ENCODE results near the gene CFAP410. TPM values are rescaled to one million over a fixed set of nuclear protein-coding genes. Genes with fewer than 3 reads are reported as not detected.

Gene CFAP410
- total RNA-seq, 1 donor from 2014 or later: 15.2 TPM

- Mint-ChIP-seq H3K9me3 (no peaks in the 10 kb centered on the region), H3K27me3 (ENCODE audit: low read depth) (no peaks in the 10 kb centered on the region), H3K27ac (no peak overlapping the region), H3K4me3 (ENCODE audit: low read depth) (no peak overlapping the region), H3K4me1 (ENCODE audit: low read depth) (no peaks in the 10 kb centered on the region), H3K36me3 (ENCODE audit: low read depth) (peaks cover 6% of the 10 kb centered on the region)
- intact Hi-C loops (cut with micrococcal nuclease): no loop called here
- no peak for DNase-seq (ENCODE audit: low spot score)
These were observed 9.1 kb downstream of the CFAP410 start for GRCh38 chr21:44329971-44330681.

- H3K36me3 Mint-ChIP-seq (ENCODE audit: low read depth): peaks cover 6% of the 10 kb centered on the region
- H3K9me3 Mint-ChIP-seq: no peaks in the 10 kb centered on the region
- H3K4me3 Mint-ChIP-seq (ENCODE audit: low read depth): no peak overlapping the region
- no peak for DNase-seq (ENCODE audit: low spot score)
- H3K4me1 Mint-ChIP-seq (ENCODE audit: low read depth): no peaks in the 10 kb centered on the region
- H3K27ac Mint-ChIP-seq: no peak overlapping the region
- H3K27me3 Mint-ChIP-seq (ENCODE audit: low read depth): no peaks in the 10 kb centered on the region
- intact Hi-C loops (cut with micrococcal nuclease): no loop called here
These were observed 9.9 kb downstream of the CFAP410 start for GRCh38 chr21:44329086-44329889.

GRCh38 chr21:44328242-44328895, 10.8 kb downstream of the CFAP410 start:
- H3K36me3 Mint-ChIP-seq (ENCODE audit: low read depth): peaks cover 11% of the 10 kb centered on the region
- no peak overlapping the region for H3K4me3 Mint-ChIP-seq (ENCODE audit: low read depth)
- no peaks in the 10 kb centered on the region for H3K4me1 Mint-ChIP-seq (ENCODE audit: low read depth)
- intact Hi-C loops (cut with micrococcal nuclease): no loop called here
- H3K9me3 Mint-ChIP-seq: no peaks in the 10 kb centered on the region
- no peak overlapping the region for H3K27ac Mint-ChIP-seq
- no peak for DNase-seq (ENCODE audit: low spot score)
- H3K27me3 Mint-ChIP-seq (ENCODE audit: low read depth): no peaks in the 10 kb centered on the region

GRCh38 chr21:44327603-44327974, 11.6 kb downstream of the CFAP410 start:
- H3K4me1 Mint-ChIP-seq (ENCODE audit: low read depth): no peaks in the 10 kb centered on the region
- DNase-seq (ENCODE audit: low spot score): no peak
- no peak overlapping the region for H3K27ac Mint-ChIP-seq
- intact Hi-C loops (cut with micrococcal nuclease): no loop called here
- H3K4me3 Mint-ChIP-seq (ENCODE audit: low read depth): no peak overlapping the region
- H3K27me3 Mint-ChIP-seq (ENCODE audit: low read depth): no peaks in the 10 kb centered on the region
- no peaks in the 10 kb centered on the region for H3K9me3 Mint-ChIP-seq
- H3K36me3 Mint-ChIP-seq (ENCODE audit: low read depth): peaks cover 16% of the 10 kb centered on the region

- H3K27me3 Mint-ChIP-seq (ENCODE audit: low read depth): no peaks in the 10 kb centered on the region
- H3K4me3 Mint-ChIP-seq (ENCODE audit: low read depth): no peak overlapping the region
- DNase-seq (ENCODE audit: low spot score): no peak
- H3K36me3 Mint-ChIP-seq (ENCODE audit: low read depth): peaks cover 16% of the 10 kb centered on the region
- H3K4me1 Mint-ChIP-seq (ENCODE audit: low read depth): no peaks in the 10 kb centered on the region
- intact Hi-C loops (cut with micrococcal nuclease): no loop called here
- H3K27ac Mint-ChIP-seq: no peak overlapping the region
- no peaks in the 10 kb centered on the region for H3K9me3 Mint-ChIP-seq
These were observed 12.2 kb downstream of the CFAP410 start for GRCh38 chr21:44326716-44327602.

- Mint-ChIP-seq H3K36me3 (ENCODE audit: low read depth) (peaks cover 20% of the 10 kb centered on the region), H3K9me3 (no peaks in the 10 kb centered on the region), H3K27me3 (ENCODE audit: low read depth) (no peaks in the 10 kb centered on the region), H3K4me3 (ENCODE audit: low read depth) (no peak overlapping the region), H3K27ac (no peak overlapping the region), H3K4me1 (ENCODE audit: low read depth) (no peaks in the 10 kb centered on the region)
- DNase-seq (ENCODE audit: low spot score): no peak
- intact Hi-C loops (cut with micrococcal nuclease): no loop called here
These were observed 12.9 kb downstream of the CFAP410 start for GRCh38 chr21:44326272-44326647.

- no peak for DNase-seq (ENCODE audit: low spot score)
- H3K27ac Mint-ChIP-seq: no peak overlapping the region
- no peak overlapping the region for H3K4me3 Mint-ChIP-seq (ENCODE audit: low read depth)
- no peaks in the 10 kb centered on the region for H3K27me3 Mint-ChIP-seq (ENCODE audit: low read depth)
- no peaks in the 10 kb centered on the region for H3K9me3 Mint-ChIP-seq
- no peaks in the 10 kb centered on the region for H3K4me1 Mint-ChIP-seq (ENCODE audit: low read depth)
- H3K36me3 Mint-ChIP-seq (ENCODE audit: low read depth): peaks cover 20% of the 10 kb centered on the region
- intact Hi-C loops (cut with micrococcal nuclease): no loop called here
These were observed 13.6 kb downstream of the CFAP410 start for GRCh38 chr21:44325386-44326271.

- DNase-seq (ENCODE audit: low spot score): no peak
- Mint-ChIP-seq H3K36me3 (ENCODE audit: low read depth) (peaks cover 20% of the 10 kb centered on the region), H3K4me1 (ENCODE audit: low read depth) (no peaks in the 10 kb centered on the region), H3K27ac (no peak overlapping the region), H3K27me3 (ENCODE audit: low read depth) (no peaks in the 10 kb centered on the region), H3K4me3 (ENCODE audit: low read depth) (no peak overlapping the region), H3K9me3 (no peaks in the 10 kb centered on the region)
- intact Hi-C loops (cut with micrococcal nuclease): no loop called here
These were observed 14.4 kb downstream of the CFAP410 start for GRCh38 chr21:44324854-44325107.

GRCh38 chr21:44324106-44324853, 14.9 kb downstream of the CFAP410 start:
- Mint-ChIP-seq H3K27ac (no peak overlapping the region), H3K9me3 (no peaks in the 10 kb centered on the region), H3K36me3 (ENCODE audit: low read depth) (peaks cover 23% of the 10 kb centered on the region), H3K27me3 (ENCODE audit: low read depth) (no peaks in the 10 kb centered on the region), H3K4me1 (ENCODE audit: low read depth) (no peaks in the 10 kb centered on the region), H3K4me3 (ENCODE audit: low read depth) (no peak overlapping the region)
- DNase-seq (ENCODE audit: low spot score): no peak
- intact Hi-C loops (cut with micrococcal nuclease): no loop called here

- peaks cover 23% of the 10 kb centered on the region for H3K36me3 Mint-ChIP-seq (ENCODE audit: low read depth)
- intact Hi-C loops (cut with micrococcal nuclease): no loop called here
- no peak for DNase-seq (ENCODE audit: low spot score)
- H3K9me3 Mint-ChIP-seq: no peaks in the 10 kb centered on the region
- no peak overlapping the region for H3K27ac Mint-ChIP-seq
- H3K4me1 Mint-ChIP-seq (ENCODE audit: low read depth): no peaks in the 10 kb centered on the region
- no peaks in the 10 kb centered on the region for H3K27me3 Mint-ChIP-seq (ENCODE audit: low read depth)
- H3K4me3 Mint-ChIP-seq (ENCODE audit: low read depth): no peak overlapping the region
These were observed 15.6 kb downstream of the CFAP410 start for GRCh38 chr21:44323591-44323990.

- Mint-ChIP-seq H3K27me3 (ENCODE audit: low read depth) (no peaks in the 10 kb centered on the region), H3K4me3 (ENCODE audit: low read depth) (no peak overlapping the region), H3K36me3 (ENCODE audit: low read depth) (peaks cover 26% of the 10 kb centered on the region), H3K27ac (no peak overlapping the region), H3K4me1 (ENCODE audit: low read depth) (no peaks in the 10 kb centered on the region), H3K9me3 (no peaks in the 10 kb centered on the region)
- intact Hi-C loops (cut with micrococcal nuclease): no loop called here
- DNase-seq (ENCODE audit: low spot score): no peak
These were observed 16.4 kb downstream of the CFAP410 start for GRCh38 chr21:44322621-44323325.

Measured in activated T-helper 2 cell treated with anti-CD3 and anti-CD28 coated beads, Interferon-gamma antibody, Interleukin-2, Interleukin-4, amounts not matched to agents 10 μg/mL and 5 μg/mL and 100 μg/mL, durations not matched to agents 14 hours and 24 hours and 36 hours (primary cell).